Esophagus muscularis mucosa (tissue), 4 donors: Measurements from ENCODE around the gene OR56B4.

ENCODE experiments used
- EP300 ChIP-seq: sonication (generic); formaldehyde crosslinking; IDR thresholded peaks from one replicate; pipeline ENCODE4 v1.6.1; 2017; ENCODE audit warnings: antibody characterized with exemption
- POLR2A ChIP-seq: fragments of 450-650 bp; IDR thresholded peaks from one replicate; pipeline ENCODE4 v1.6.1; 2017; ENCODE audit warnings: antibody characterized with exemption, moderate library complexity, mild to moderate bottlenecking, low read depth
- POLR2AphosphoS5 ChIP-seq, 2 donors: sonication (generic); formaldehyde crosslinking; IDR thresholded peaks; one replicate each; pipeline ENCODE4 v1.6.1; 2017; ENCODE audit warnings: antibody characterized with exemption in 2 of 2
- TF ChIP-seq, protein P1 (sequence below), 3 experiments: fragments of 200-600 bp in 2 of 3; fragments of 450-650 bp in 1 of 3; sonication (generic) in 2 of 3; IDR thresholded peaks; one replicate each; pipeline ENCODE4 v1.5.1; 2017 to 2019; ENCODE audit warnings: antibody characterized with exemption in 3 of 3, mild to moderate bottlenecking in 2 of 3, moderate library complexity in 1 of 3

DNA sequence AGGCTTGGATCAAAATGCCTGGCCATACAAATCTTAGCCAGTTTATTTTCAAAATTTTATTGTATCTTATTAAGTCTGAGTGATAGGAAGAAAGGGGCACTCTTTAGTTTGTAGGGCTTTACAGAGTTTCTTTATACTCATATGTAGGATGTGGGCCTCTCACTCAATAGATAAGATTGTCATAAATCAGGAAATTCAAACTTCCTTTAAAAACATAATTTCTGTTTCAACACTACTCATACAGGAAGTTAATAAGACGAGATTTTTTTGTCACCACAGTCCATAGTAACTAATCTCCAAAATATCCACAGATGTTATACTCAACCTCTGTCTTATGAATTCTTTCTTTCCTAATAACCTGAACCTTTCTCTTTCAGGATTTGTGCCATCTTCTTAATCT is 13.3 kb upstream of the OR56B4 start:
- TF ChIP-seq, protein P1, sequence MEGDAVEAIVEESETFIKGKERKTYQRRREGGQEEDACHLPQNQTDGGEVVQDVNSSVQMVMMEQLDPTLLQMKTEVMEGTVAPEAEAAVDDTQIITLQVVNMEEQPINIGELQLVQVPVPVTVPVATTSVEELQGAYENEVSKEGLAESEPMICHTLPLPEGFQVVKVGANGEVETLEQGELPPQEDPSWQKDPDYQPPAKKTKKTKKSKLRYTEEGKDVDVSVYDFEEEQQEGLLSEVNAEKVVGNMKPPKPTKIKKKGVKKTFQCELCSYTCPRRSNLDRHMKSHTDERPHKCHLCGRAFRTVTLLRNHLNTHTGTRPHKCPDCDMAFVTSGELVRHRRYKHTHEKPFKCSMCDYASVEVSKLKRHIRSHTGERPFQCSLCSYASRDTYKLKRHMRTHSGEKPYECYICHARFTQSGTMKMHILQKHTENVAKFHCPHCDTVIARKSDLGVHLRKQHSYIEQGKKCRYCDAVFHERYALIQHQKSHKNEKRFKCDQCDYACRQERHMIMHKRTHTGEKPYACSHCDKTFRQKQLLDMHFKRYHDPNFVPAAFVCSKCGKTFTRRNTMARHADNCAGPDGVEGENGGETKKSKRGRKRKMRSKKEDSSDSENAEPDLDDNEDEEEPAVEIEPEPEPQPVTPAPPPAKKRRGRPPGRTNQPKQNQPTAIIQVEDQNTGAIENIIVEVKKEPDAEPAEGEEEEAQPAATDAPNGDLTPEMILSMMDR (IDR thresholded peaks at IDR 0.05), result no peak
- TF ChIP-seq POLR2A (no peak), POLR2AphosphoS5 (IDR thresholded peaks at IDR 0.05) (no peak), EP300 (no peak)
